Stimulated activated naive B cell treated with anti-CD40 and anti-IgM and Interleukin-4, amounts not matched to agents 10 μg/mL and 1 μg/mL and 100 μg/mL, for 72 hours (primary cell): ENCODE data around the gene TCF4.

Source experiments
- ATAC-seq, 2 donors: fragments of 150-1000 bp; cut with Tn5 transposase; replicated peaks; 2 replicates each; pipeline ENCODE4 v1.10.0; 2021; ENCODE audit warnings: moderate library complexity in 1 of 2
- DNase-seq: peaks from one replicate; pipeline ENCODE4 v3.0.0; 2021
- H3K27ac Mint-ChIP-seq: one replicate; pipeline ENCODE4 v1.8.0; 2022; ENCODE audit warnings: mild to moderate bottlenecking, mixed read lengths
- H3K27me3 Mint-ChIP-seq, 2 donors: one replicate each; pipeline ENCODE4 v1.8.0; 2022; ENCODE audit warnings: mixed read lengths in 2 of 2
- H3K36me3 Mint-ChIP-seq, 2 donors: one replicate each; pipeline ENCODE4 v1.8.0; 2022; ENCODE audit warnings: mixed read lengths in 2 of 2, mild to moderate bottlenecking in 1 of 2
- H3K4me1 Mint-ChIP-seq, 2 donors: one replicate each; pipeline ENCODE4 v1.8.0; 2022; ENCODE audit warnings: mixed read lengths in 2 of 2, mild to moderate bottlenecking in 1 of 2
- H3K4me3 Mint-ChIP-seq, 2 donors: one replicate each; pipeline ENCODE4 v1.8.0; 2022; ENCODE audit warnings: mild to moderate bottlenecking in 2 of 2, mixed read lengths in 2 of 2, moderate library complexity in 1 of 2
- H3K9me3 Mint-ChIP-seq, 2 donors: one replicate each; pipeline ENCODE4 v1.8.0; 2022; ENCODE audit warnings: mixed read lengths in 2 of 2, mild to moderate bottlenecking in 1 of 2

The TCF4 gene

GRCh38 chr18:55221622-55222021 is 366.4 kb downstream of the TCF4 start:
- peaks cover 26 to 43% of the 10 kb centered on the region in 2 donors for H3K36me3 Mint-ChIP-seq
- ATAC-seq (peak in 1 of 2 donors; percentile 8), DNase-seq (no peak)
- no peak overlapping the region for H3K4me3 Mint-ChIP-seq
- H3K4me1 Mint-ChIP-seq, result peaks cover 18 to 56% of the 10 kb centered on the region in 2 donors
- no peaks in the 10 kb centered on the region for H3K27me3 Mint-ChIP-seq
- H3K9me3 Mint-ChIP-seq, result peaks cover 0 to 10% of the 10 kb centered on the region in 2 donors
- H3K27ac Mint-ChIP-seq, result peak overlapping the region; percentile 78

GRCh38 chr18:55220523-55220922 is 367.5 kb downstream of the TCF4 start:
- H3K4me1 Mint-ChIP-seq, result peaks cover 18 to 56% of the 10 kb centered on the region in 2 donors
- no peaks in the 10 kb centered on the region for H3K27me3 Mint-ChIP-seq
- H3K27ac Mint-ChIP-seq, result peak overlapping the region; percentile 70
- peak overlapping the region in 1 of 2 donors; percentile 53 for H3K4me3 Mint-ChIP-seq
- peak; percentile 70 to 84 for ATAC-seq
- peaks cover 0 to 10% of the 10 kb centered on the region in 2 donors for H3K9me3 Mint-ChIP-seq
- DNase-seq, result no peak
- peaks cover 22 to 34% of the 10 kb centered on the region in 2 donors for H3K36me3 Mint-ChIP-seq

GRCh38 chr18:55219823-55220222 is 368.2 kb downstream of the TCF4 start:
- no peak overlapping the region for H3K27ac Mint-ChIP-seq
- no peak for ATAC-seq
- no peaks in the 10 kb centered on the region for H3K27me3 Mint-ChIP-seq
- H3K4me1 Mint-ChIP-seq, result peaks cover 18 to 56% of the 10 kb centered on the region in 2 donors
- no peak overlapping the region for H3K4me3 Mint-ChIP-seq
- peaks cover 19 to 33% of the 10 kb centered on the region in 2 donors for H3K36me3 Mint-ChIP-seq
- peaks cover 0 to 10% of the 10 kb centered on the region in 2 donors for H3K9me3 Mint-ChIP-seq
- DNase-seq, result no peak

GRCh38 chr18:55219059-55219458 is 368.9 kb downstream of the TCF4 start:
- peaks cover 0 to 10% of the 10 kb centered on the region in 2 donors for H3K9me3 Mint-ChIP-seq
- peaks cover 15 to 25% of the 10 kb centered on the region in 2 donors for H3K36me3 Mint-ChIP-seq
- H3K4me3 Mint-ChIP-seq, result no peak overlapping the region
- peak overlapping the region; percentile 1 for H3K27ac Mint-ChIP-seq
- ATAC-seq (no peak), DNase-seq (no peak)
- no peaks in the 10 kb centered on the region for H3K27me3 Mint-ChIP-seq
- H3K4me1 Mint-ChIP-seq, result peaks cover 18 to 51% of the 10 kb centered on the region in 2 donors

GRCh38 chr18:55214969-55215368 is 373.0 kb downstream of the TCF4 start:
- DNase-seq (no peak), ATAC-seq (no peak)
- H3K9me3 Mint-ChIP-seq, result peaks cover 0 to 9% of the 10 kb centered on the region in 2 donors
- H3K27me3 Mint-ChIP-seq, result no peaks in the 10 kb centered on the region
- no peak overlapping the region for H3K27ac Mint-ChIP-seq
- H3K36me3 Mint-ChIP-seq, result peaks cover 3 to 8% of the 10 kb centered on the region in 2 donors
- H3K4me1 Mint-ChIP-seq, result peaks cover 8 to 23% of the 10 kb centered on the region in 2 donors
- H3K4me3 Mint-ChIP-seq, result no peak overlapping the region

- DNase-seq (no peak), ATAC-seq (no peak)
- Mint-ChIP-seq H3K4me3 (no peak overlapping the region), H3K27ac (no peak overlapping the region), H3K9me3 (peaks cover under 1 to 11% of the 10 kb centered on the region in 2 donors), H3K27me3 (no peaks in the 10 kb centered on the region), H3K36me3 (peaks cover 3 to 8% of the 10 kb centered on the region in 2 donors), H3K4me1 (peaks cover 7 to 19% of the 10 kb centered on the region in 2 donors)
Measured at GRCh38 chr18:55214534-55214933, 373.5 kb downstream of the TCF4 start.

- Mint-ChIP-seq H3K36me3 (peaks cover 0 to 7% of the 10 kb centered on the region in 2 donors), H3K27me3 (no peaks in the 10 kb centered on the region), H3K9me3 (peaks cover 6 to 11% of the 10 kb centered on the region in 2 donors)
Measured at GRCh38 chr18:55213586-55213985, 374.4 kb downstream of the TCF4 start.

GRCh38 chr18:55206927-55207326 is 381.1 kb downstream of the TCF4 start:
- peaks cover 15 to 19% of the 10 kb centered on the region in 2 donors for H3K9me3 Mint-ChIP-seq
- ATAC-seq, result no peak
- no peaks in the 10 kb centered on the region for H3K4me1 Mint-ChIP-seq
- no peak overlapping the region for H3K27ac Mint-ChIP-seq
- H3K36me3 Mint-ChIP-seq, result peaks cover 4 to 10% of the 10 kb centered on the region in 2 donors
- DNase-seq, result no peak
- no peak overlapping the region for H3K4me3 Mint-ChIP-seq
- H3K27me3 Mint-ChIP-seq, result no peaks in the 10 kb centered on the region

More at GRCh38 chr18:55213586-55213985, 374.4 kb downstream of the TCF4 start:
- Mint-ChIP-seq H3K4me1 (peaks cover 2 to 9% of the 10 kb centered on the region in 2 donors), H3K4me3 (no peak overlapping the region), H3K27ac (no peak overlapping the region)
- DNase-seq (no peak), ATAC-seq (no peak)

GRCh38 chr18:55202232-55202917 is 385.6 kb downstream of the TCF4 start:
- Mint-ChIP-seq H3K9me3 (peaks cover 3 to 8% of the 10 kb centered on the region in 2 donors), H3K4me3 (no peak overlapping the region), H3K36me3 (peaks cover 3 to 4% of the 10 kb centered on the region in 2 donors), H3K27ac (no peak overlapping the region), H3K27me3 (peaks cover 5 to 6% of the 10 kb centered on the region in 2 donors), H3K4me1 (no peaks in the 10 kb centered on the region)
- no peak for ATAC-seq
- DNase-seq, result no peak

GRCh38 chr18:55199291-55199963 is 388.6 kb downstream of the TCF4 start:
- no peak for ATAC-seq
- H3K4me1 Mint-ChIP-seq, result no peaks in the 10 kb centered on the region

GRCh38 chr18:55195863-55196262 is 392.1 kb downstream of the TCF4 start:
- no peak overlapping the region for H3K4me3 Mint-ChIP-seq

More at GRCh38 chr18:55199291-55199963, 388.6 kb downstream of the TCF4 start:
- peaks cover 3 to 5% of the 10 kb centered on the region in 2 donors for H3K9me3 Mint-ChIP-seq
- no peak overlapping the region for H3K27ac Mint-ChIP-seq
- no peak for DNase-seq
- peaks cover 0 to 4% of the 10 kb centered on the region in 2 donors for H3K36me3 Mint-ChIP-seq
- no peak overlapping the region for H3K4me3 Mint-ChIP-seq
- peaks cover 5 to 6% of the 10 kb centered on the region in 2 donors for H3K27me3 Mint-ChIP-seq

GRCh38 chr18:55189972-55190371 is 398.0 kb downstream of the TCF4 start:
- ATAC-seq (no peak), DNase-seq (no peak)
- H3K36me3 Mint-ChIP-seq, result no peaks in the 10 kb centered on the region
- H3K4me3 Mint-ChIP-seq, result no peak overlapping the region
- H3K27me3 Mint-ChIP-seq, result peaks cover 14 to 21% of the 10 kb centered on the region in 2 donors
- H3K9me3 Mint-ChIP-seq, result peaks cover 0 to 1% of the 10 kb centered on the region in 2 donors
- H3K4me1 Mint-ChIP-seq, result peaks cover 9 to 18% of the 10 kb centered on the region in 2 donors
- H3K27ac Mint-ChIP-seq, result no peak overlapping the region

More at GRCh38 chr18:55195863-55196262, 392.1 kb downstream of the TCF4 start:
- H3K36me3 Mint-ChIP-seq, result no peaks in the 10 kb centered on the region
- ATAC-seq (no peak), DNase-seq (no peak)
- H3K27ac Mint-ChIP-seq, result no peak overlapping the region
- peaks cover 5 to 9% of the 10 kb centered on the region in 2 donors for H3K27me3 Mint-ChIP-seq
- H3K4me1 Mint-ChIP-seq, result no peaks in the 10 kb centered on the region
- H3K9me3 Mint-ChIP-seq, result no peaks in the 10 kb centered on the region

GRCh38 chr18:55186588-55186987 is 401.4 kb downstream of the TCF4 start:
- Mint-ChIP-seq H3K36me3 (peaks cover 0 to 2% of the 10 kb centered on the region in 2 donors), H3K27me3 (peaks cover 28 to 30% of the 10 kb centered on the region in 2 donors), H3K9me3 (peaks cover 0 to 1% of the 10 kb centered on the region in 2 donors), H3K4me3 (no peak overlapping the region), H3K4me1 (peaks cover 9 to 19% of the 10 kb centered on the region in 2 donors), H3K27ac (peak overlapping the region; percentile 33)
- ATAC-seq (peak; percentile 87), DNase-seq (peak; percentile 11)

- ATAC-seq, result no peak
- no peak for DNase-seq
- no peak overlapping the region for H3K4me3 Mint-ChIP-seq
Measured at GRCh38 chr18:55185391-55185790, 402.6 kb downstream of the TCF4 start.

More at GRCh38 chr18:55185391-55185790, 402.6 kb downstream of the TCF4 start:
- Mint-ChIP-seq H3K4me1 (peaks cover 9 to 19% of the 10 kb centered on the region in 2 donors), H3K27ac (no peak overlapping the region), H3K9me3 (peaks cover 0 to 1% of the 10 kb centered on the region in 2 donors), H3K36me3 (peaks cover 0 to 2% of the 10 kb centered on the region in 2 donors), H3K27me3 (peaks cover 28 to 30% of the 10 kb centered on the region in 2 donors)
